Activated CD4-positive, alpha-beta T cell treated with anti-CD3 and anti-CD28 coated beads, Interleukin-2, Interleukin-6, amounts not matched to agents 100 ng/mL and 50 ng/mL, durations not matched to agents 16 hours and 8 hours (primary cell): Measurements from ENCODE around the gene KAT7.

ENCODE experiments used
- DNase-seq: peaks from one replicate; pipeline ENCODE4 v3.0.0-alpha.2; 2020

Gene KAT7

GRCh38 chr17:49760932-49761558 is 27.4 kb upstream of the KAT7 start:
- no peak for DNase-seq

GRCh38 chr17:49762151-49762941 is 26.1 kb upstream of the KAT7 start:
- no peak for DNase-seq

GRCh38 chr17:49763735-49764558 is 24.5 kb upstream of the KAT7 start, which contains the start of gene FAM117A:
Gene FAM117A (minus strand): TSS chr17:49764131. CDS start chr17:49764087, 44 bp downstream.
- peak; percentile 98 for DNase-seq

- no peak for DNase-seq
Observed at GRCh38 chr17:49764559-49765180, 23.8 kb upstream of the KAT7 start.

- DNase-seq = no peak
Observed at GRCh38 chr17:49766918-49767530, 21.5 kb upstream of the KAT7 start.

- no peak for DNase-seq
Observed at GRCh38 chr17:49775546-49776260, 12.8 kb upstream of the KAT7 start.

GRCh38 chr17:49776551-49777300 is 11.8 kb upstream of the KAT7 start:
- no peak for DNase-seq

- no peak for DNase-seq
Observed at GRCh38 chr17:49777563-49777962, 10.9 kb upstream of the KAT7 start.

GRCh38 chr17:49779156-49779738 is 9.2 kb upstream of the KAT7 start:
- DNase-seq = no peak

- peak; percentile 58 for DNase-seq
Observed at GRCh38 chr17:49779739-49780231, 8.7 kb upstream of the KAT7 start.

GRCh38 chr17:49783071-49783715 is 5.3 kb upstream of the KAT7 start:
- no peak for DNase-seq

GRCh38 chr17:49783791-49784190 is 4.7 kb upstream of the KAT7 start:
- DNase-seq = no peak

- DNase-seq = no peak
Observed at GRCh38 chr17:49784636-49785035, 3.8 kb upstream of the KAT7 start.

- DNase-seq = peak; percentile 30
Observed at GRCh38 chr17:49787884-49788477, 500 bp upstream of the KAT7 start.

- DNase-seq = no peak
Observed at GRCh38 chr17:49789243-49789578, 730 bp downstream of the KAT7 start.

GRCh38 chr17:49793309-49793708 is 4.8 kb downstream of the KAT7 start:
- no peak for DNase-seq

GRCh38 chr17:49795372-49795771 is 6.9 kb downstream of the KAT7 start:
- no peak for DNase-seq

GRCh38 chr17:49798182-49798581 is 9.7 kb downstream of the KAT7 start:
- no peak for DNase-seq

GRCh38 chr17:49798738-49799137 is 10.3 kb downstream of the KAT7 start:
- no peak for DNase-seq

GRCh38 chr17:49809056-49809455 is 20.6 kb downstream of the KAT7 start:
- DNase-seq = no peak
